ENCODE data around the gene SCART1. TPM values are rescaled to one million over a fixed set of nuclear protein-coding genes. Genes with fewer than 3 reads are reported as not detected.

SCART1 gene
- total and polyA plus RNA-seq, 3 donors from 2014 or later, result 1.6 to 13.1 (median 11.6) TPM

DNA sequence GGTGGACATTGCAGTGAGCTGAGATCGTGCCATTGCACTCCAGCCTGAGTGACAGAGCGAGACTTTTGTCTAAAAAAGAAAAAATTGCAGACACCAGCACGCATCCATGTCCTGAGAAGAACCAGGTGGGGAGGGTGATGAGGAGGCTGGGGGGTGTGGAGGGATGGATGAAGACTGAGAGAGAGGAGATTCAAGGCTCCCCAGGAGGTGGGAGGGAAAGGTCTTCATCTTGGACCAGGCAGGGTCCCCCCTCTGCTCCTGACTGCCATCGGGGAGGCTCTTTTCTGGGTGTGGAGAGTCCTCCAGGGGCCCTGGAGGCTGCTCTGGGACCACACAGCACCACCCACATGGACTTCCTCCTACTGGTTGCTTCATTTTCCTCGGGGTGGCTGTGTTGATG, 1.5 kb downstream of the SCART1 start:
- H3K9me3 ChIP-seq, result no peaks in the 10 kb centered on the region
- H3K27me3 ChIP-seq, result no peaks in the 10 kb centered on the region
- no peaks in the 10 kb centered on the region for H3K4me1 ChIP-seq
- 84 to 100% methylated on average over 4 to 5 of the region's 5 CpGs for WGBS, 2 donors
- intact Hi-C loops (cut with DNase I; ENCODE audit: low total_unique reads), result no loop called here
- no peak for TF ChIP-seq POLR2A (IDR thresholded peaks at IDR 0.05)
- TF ChIP-seq, protein P1, sequence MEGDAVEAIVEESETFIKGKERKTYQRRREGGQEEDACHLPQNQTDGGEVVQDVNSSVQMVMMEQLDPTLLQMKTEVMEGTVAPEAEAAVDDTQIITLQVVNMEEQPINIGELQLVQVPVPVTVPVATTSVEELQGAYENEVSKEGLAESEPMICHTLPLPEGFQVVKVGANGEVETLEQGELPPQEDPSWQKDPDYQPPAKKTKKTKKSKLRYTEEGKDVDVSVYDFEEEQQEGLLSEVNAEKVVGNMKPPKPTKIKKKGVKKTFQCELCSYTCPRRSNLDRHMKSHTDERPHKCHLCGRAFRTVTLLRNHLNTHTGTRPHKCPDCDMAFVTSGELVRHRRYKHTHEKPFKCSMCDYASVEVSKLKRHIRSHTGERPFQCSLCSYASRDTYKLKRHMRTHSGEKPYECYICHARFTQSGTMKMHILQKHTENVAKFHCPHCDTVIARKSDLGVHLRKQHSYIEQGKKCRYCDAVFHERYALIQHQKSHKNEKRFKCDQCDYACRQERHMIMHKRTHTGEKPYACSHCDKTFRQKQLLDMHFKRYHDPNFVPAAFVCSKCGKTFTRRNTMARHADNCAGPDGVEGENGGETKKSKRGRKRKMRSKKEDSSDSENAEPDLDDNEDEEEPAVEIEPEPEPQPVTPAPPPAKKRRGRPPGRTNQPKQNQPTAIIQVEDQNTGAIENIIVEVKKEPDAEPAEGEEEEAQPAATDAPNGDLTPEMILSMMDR (IDR thresholded peaks at IDR 0.05), result no peak
- no peak overlapping the region for H3K27ac ChIP-seq
- H3K36me3 ChIP-seq (ENCODE audit: low read depth, missing control alignments), result no peaks in the 10 kb centered on the region
- H3K4me3 ChIP-seq, result no peak overlapping the region
- DNase-seq, result no peak

DNA sequence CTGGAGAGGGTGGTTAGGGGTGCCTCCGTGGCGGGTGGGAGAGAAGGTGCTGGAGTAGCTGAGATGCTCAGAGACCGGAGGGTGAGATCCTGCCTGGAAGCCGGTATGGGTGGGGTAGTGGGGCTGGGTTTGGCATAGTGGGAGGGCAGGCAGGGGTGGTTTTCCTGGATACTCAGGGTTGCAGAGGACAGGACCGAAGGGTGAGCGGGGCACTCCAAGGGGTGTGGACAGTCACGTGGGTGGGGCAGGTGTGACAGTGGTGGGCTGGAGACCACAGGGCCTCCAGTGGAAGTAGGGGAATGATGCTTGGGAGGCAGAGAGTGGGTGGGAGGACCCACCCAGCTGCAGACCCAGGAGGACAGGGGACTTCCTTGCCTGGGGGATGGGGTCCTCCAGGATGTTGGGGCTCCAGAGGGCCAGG, 1.9 kb downstream of the SCART1 start:
- Histone ChIP-seq H3K9me3 (no peaks in the 10 kb centered on the region), H3K4me3 (no peak overlapping the region), H3K36me3 (ENCODE audit: low read depth, missing control alignments) (no peaks in the 10 kb centered on the region), H3K27ac (no peak overlapping the region), H3K27me3 (no peaks in the 10 kb centered on the region), H3K4me1 (no peaks in the 10 kb centered on the region)
- 90 to 92% methylated on average over 7 of the region's 7 CpGs for WGBS, 2 donors
- intact Hi-C loops (cut with DNase I; ENCODE audit: low total_unique reads), result no loop called here
- no peak for DNase-seq
- TF ChIP-seq POLR2A (IDR thresholded peaks at IDR 0.05), result no peak
- TF ChIP-seq, protein P1 (IDR thresholded peaks at IDR 0.05), result no peak

DNA sequence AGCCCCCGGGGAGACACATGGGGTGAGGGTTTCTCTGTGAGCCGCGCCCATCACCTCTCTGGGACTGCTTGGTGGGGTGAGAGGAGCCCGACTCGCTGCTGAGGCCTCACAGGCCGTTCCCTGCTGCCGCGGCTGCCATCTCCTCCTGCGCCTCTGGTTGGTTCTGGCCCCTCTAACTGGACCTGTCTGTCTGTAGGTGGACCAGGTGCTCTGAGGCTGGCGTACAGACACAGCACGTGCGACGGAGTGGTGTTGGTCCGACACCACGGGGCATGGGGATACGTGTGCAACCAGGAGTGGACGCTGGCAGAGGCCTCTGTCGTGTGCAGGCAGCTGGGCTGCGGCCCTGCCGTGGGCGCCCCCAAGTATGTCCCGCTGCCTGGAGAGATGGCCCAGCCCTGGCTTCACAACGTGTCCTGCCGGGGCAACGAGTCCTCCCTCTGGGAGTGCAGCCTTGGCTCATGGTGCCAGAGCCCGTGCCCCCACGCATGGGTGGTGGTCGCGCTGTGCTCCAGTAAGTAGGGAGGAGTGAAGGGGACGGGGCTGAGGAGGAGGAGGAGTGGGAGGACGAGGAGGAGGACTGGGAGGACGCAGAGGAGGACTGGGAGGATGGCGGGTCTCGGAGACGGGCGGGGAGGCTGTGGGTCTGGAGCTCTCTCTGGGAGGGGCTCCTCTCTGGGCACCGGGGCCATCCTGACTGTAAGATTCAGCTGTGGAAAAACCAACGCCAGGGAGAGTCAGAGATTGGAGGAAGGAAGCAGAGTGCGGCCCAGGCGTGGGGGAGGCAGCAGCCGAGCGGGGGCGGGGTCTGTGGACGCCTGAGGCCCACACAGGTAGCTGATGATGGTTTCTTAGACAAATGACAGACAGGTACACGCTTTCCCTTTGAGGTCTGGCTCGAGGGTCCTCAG, 2.6 kb downstream of the SCART1 start:
- H3K4me3 ChIP-seq, result no peak overlapping the region
- TF ChIP-seq POLR2A (IDR thresholded peaks at IDR 0.05), result no peak
- TF ChIP-seq, protein P1 (IDR thresholded peaks at IDR 0.05), result no peak
- WGBS, 2 donors, result 92% methylated on average over 37 to 46 of the region's 46 CpGs
- H3K27me3 ChIP-seq, result no peaks in the 10 kb centered on the region
- H3K9me3 ChIP-seq, result no peaks in the 10 kb centered on the region
- intact Hi-C loops (cut with DNase I; ENCODE audit: low total_unique reads), result no loop called here
- H3K36me3 ChIP-seq (ENCODE audit: low read depth, missing control alignments), result no peaks in the 10 kb centered on the region
- DNase-seq, result no peak
- no peaks in the 10 kb centered on the region for H3K4me1 ChIP-seq
- H3K27ac ChIP-seq, result no peak overlapping the region

DNA sequence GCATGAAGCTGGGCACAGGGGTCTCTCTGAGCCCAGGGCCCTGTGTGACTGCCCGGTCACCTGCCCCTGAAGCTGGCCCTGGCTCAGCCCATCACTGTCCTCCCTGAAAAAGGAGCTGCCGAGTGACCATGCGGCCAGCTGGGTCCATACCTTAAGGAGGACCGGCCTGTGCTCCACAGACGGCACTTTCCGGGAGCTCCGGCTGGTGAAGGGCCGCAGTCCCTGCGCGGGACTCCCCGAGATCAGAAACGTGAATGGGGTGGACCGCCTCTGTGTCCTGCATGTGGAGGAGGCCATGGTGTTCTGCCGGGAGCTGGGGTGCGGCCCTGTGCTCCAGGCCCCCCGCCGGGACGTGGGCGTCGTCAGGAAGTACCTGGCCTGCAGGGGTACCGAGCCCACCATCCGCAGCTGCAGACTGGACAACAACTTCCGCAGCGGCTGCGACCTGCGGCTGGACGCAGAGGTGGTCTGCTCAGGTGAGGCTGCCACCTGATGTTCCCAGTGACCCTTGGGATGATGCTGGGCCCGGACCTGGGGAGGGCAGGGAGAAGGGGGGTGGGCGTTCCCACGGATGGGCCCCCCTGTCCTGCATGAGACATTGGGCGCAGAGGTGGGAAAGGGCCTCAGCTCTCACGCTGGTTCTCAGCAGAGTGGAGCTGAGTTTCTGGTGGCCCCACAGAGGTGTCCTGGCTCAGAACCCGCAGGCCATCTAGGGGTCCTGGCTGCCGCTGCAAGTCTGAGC, 3.5 kb downstream of the SCART1 start:
- no peaks in the 10 kb centered on the region for H3K9me3 ChIP-seq
- no peak for DNase-seq
- WGBS, 2 donors, result 92 to 93% methylated on average over 16 to 34 of the region's 34 CpGs
- TF ChIP-seq, protein P1 (IDR thresholded peaks at IDR 0.05), result no peak
- no peak for TF ChIP-seq POLR2A (IDR thresholded peaks at IDR 0.05)
- no peak overlapping the region for H3K4me3 ChIP-seq
- intact Hi-C loops (cut with DNase I; ENCODE audit: low total_unique reads), result no loop called here
- H3K27ac ChIP-seq, result no peak overlapping the region
- H3K4me1 ChIP-seq, result no peaks in the 10 kb centered on the region
- no peaks in the 10 kb centered on the region for H3K36me3 ChIP-seq (ENCODE audit: low read depth, missing control alignments)
- H3K27me3 ChIP-seq, result no peaks in the 10 kb centered on the region
